Rectal smooth muscle tissue (tissue), 1 donor: ENCODE measurements around the gene PCSK1.
A peak's percentile ranks its signal among the peaks of the same experiment; 100 is the strongest.

ENCODE experiments used
- H3K27ac ChIP-seq: one replicate; pipeline ENCODE4 v1.7.0; 2013; ENCODE audit warnings: low read depth, low read length, inconsistent platforms
- H3K27me3 ChIP-seq: one replicate; pipeline ENCODE4 v1.7.0; 2013; ENCODE audit warnings: low read length; ENCODE audit not compliant: control insufficient read depth, insufficient read depth
- H3K36me3 ChIP-seq: one replicate; pipeline ENCODE4 v1.7.0; 2013; ENCODE audit warnings: low read length; ENCODE audit not compliant: control insufficient read depth, insufficient read depth
- H3K4me1 ChIP-seq: one replicate; pipeline ENCODE4 v1.7.0; 2013; ENCODE audit warnings: low read length; ENCODE audit not compliant: control insufficient read depth, insufficient read depth
- H3K4me3 ChIP-seq: one replicate; pipeline ENCODE4 v1.7.0; 2013; ENCODE audit warnings: low read length
- H3K9ac ChIP-seq: one replicate; pipeline ENCODE4 v1.7.0; 2013; ENCODE audit warnings: low read length

The PCSK1 gene

DNA sequence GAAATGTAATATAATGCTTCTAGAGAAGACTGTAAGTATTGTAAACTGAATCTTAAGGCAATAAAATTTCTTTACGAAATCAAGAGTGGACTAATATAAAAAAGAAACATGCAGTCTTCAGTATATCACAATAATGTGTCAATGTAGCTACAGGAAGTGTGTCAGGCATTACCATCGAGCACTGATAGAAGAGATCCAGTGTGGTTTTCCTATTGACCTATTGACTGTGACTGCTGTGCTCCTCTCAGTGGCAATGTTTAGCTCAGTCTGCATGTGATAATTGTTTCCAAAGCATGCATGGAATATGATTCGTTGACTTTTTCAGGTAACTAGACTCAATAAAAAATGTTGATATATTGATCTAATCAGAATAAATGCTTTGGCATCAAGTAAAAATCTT is 20.3 kb upstream of the PCSK1 start:
- no peaks in the 10 kb centered on the region for H3K36me3 ChIP-seq
- no peak overlapping the region for H3K27ac ChIP-seq
- no peaks in the 10 kb centered on the region for H3K27me3 ChIP-seq
- no peak overlapping the region for H3K9ac ChIP-seq
- H3K4me3 ChIP-seq: no peak overlapping the region
- no peaks in the 10 kb centered on the region for H3K4me1 ChIP-seq

DNA sequence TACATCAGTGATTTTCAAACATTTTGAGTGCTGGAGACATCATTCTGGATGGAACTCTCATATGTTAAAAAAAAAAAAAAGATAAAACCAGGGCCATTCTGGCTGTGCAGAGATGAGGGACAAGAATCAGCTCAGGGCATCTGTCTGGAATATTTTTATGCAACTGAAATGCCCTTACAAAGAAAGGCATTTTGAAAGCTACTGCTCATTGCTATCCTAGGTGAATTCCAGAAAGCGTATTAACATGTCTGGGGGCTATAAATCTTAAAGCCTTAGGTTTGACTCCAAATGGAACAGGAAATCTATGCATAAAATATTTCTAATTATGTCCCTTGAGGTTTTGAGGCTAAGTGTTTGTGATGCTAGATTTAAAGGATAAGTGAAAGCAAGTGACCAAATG is 14.9 kb upstream of the PCSK1 start:
- H3K36me3 ChIP-seq: no peaks in the 10 kb centered on the region
- H3K9ac ChIP-seq: no peak overlapping the region
- no peak overlapping the region for H3K27ac ChIP-seq
- no peaks in the 10 kb centered on the region for H3K4me1 ChIP-seq
- no peak overlapping the region for H3K4me3 ChIP-seq
- no peaks in the 10 kb centered on the region for H3K27me3 ChIP-seq

DNA sequence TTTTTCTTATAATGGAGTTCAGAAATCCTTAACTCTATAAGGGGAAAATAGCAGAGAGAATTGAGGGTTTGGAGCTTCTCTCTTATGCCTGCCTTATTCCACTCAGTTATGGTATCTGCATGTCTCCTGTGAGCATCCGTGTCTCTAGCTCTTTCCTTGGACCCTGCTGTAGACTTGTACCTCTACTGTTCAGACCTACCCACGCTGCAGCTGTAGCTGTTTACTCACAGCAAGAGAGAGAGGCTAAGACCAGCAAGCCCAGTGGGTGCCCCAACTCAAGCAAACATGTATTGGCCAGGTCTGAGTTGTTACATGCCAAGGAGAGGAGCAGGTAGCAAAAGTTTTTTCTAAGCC is 7.1 kb upstream of the PCSK1 start:
- Histone ChIP-seq H3K4me3 (no peak overlapping the region), H3K27ac (no peak overlapping the region), H3K4me1 (no peaks in the 10 kb centered on the region), H3K36me3 (no peaks in the 10 kb centered on the region), H3K27me3 (no peaks in the 10 kb centered on the region), H3K9ac (no peak overlapping the region)

DNA sequence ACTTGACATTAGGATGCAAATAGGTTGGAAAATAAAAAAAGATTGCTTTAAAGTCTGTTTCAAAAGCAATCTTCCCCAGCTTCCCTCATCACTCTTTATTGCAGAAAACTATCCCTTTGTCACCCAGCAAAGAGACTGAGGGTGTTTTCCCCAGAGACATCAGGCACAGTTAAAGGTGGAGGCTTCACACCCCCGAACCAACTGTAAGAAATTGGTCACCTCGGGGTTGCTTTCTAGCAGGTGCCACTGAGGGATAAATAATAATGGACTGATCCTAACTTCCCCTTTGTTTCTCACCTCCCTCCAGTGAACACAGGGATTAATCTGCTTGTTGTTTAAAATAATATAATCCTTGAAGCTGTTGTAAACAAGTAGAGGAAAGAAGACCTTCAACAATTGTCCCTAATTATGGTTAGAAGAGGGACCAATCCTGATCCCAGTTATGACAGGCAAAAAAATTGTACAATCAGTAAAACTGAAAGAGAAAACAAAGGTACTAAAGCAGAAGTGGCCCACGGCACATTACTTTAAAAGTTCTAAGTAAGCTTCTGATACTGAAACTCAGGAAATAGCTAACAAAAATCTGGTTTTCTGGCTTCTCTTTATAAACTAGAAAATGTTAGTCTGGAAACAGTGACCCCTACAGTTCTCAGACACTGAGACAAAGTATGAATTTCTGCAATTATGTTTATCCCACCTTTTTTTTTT is 6.6 kb upstream of the PCSK1 start:
- H3K4me3 ChIP-seq: no peak overlapping the region
- H3K27me3 ChIP-seq: no peaks in the 10 kb centered on the region
- H3K4me1 ChIP-seq: no peaks in the 10 kb centered on the region
- no peak overlapping the region for H3K9ac ChIP-seq
- no peaks in the 10 kb centered on the region for H3K36me3 ChIP-seq
- no peak overlapping the region for H3K27ac ChIP-seq

DNA sequence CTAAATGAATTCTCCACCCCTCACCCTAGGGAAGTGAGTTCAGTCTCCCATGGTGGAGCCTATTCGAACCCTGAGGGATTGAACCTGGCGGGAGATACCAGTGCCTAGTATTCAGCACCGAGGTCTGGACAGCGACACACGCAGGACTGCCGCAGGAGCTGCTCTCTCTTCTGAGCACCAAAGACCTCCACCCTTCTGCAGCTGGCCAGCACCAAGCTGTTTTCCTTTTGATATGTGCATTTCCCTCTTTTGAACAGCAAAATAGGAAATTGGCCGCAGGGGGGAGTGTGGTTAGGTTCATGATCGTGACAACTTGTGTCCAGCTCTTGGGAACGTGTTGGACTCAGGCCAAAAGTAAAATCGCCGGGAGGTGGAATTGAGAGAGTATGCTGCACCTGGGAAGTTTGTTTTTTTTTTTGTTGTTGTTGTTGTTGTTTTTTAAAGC is 1.2 kb upstream of the PCSK1 start:
- no peaks in the 10 kb centered on the region for H3K4me1 ChIP-seq
- no peak overlapping the region for H3K4me3 ChIP-seq
- peaks cover 10% of the 10 kb centered on the region for H3K27me3 ChIP-seq
- H3K36me3 ChIP-seq: no peaks in the 10 kb centered on the region
- H3K9ac ChIP-seq: no peak overlapping the region
- no peak overlapping the region for H3K27ac ChIP-seq

DNA sequence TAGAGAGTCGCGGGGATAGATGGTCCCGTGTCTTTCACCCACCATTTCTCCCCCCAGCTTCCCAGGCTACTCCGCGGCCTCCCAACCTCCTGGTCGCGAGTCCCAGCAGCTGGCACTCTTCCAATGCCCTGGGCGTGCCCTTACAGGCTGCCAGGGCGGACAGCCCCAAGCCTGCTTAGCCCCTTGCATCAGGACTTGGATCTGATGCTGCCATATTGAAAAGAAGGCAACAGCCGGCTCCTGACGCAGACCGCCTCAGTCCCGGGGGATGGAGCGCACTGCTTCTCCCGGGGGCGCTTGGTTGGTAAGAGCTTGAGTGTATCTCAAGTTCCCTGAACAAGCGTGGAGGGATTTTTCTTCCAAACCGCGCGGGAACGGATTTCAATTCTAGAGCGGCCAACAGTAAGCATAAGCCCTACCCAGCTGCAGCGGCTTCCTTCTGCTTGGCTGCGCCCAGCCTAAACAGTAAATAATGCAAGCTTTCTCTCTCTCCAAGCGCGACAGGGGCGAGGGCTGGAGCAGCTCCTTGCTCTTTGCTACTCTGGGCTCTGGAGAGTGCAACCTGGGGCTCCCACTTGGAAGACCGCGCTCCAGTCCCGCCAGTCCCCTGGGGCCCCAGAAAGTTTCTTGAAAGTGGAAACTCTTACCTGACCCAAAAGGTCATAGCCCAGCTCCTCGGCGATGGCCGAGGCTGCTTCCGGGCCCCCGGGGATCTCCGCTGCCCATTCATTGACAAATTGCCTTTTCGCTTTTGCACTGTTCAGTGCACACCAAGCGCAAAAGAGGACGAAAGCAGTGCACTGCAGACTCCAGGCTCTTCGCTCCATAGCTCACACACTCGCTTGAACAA is 607 bp downstream of the PCSK1 start:
- Histone ChIP-seq H3K4me1 (no peaks in the 10 kb centered on the region), H3K9ac (no peak overlapping the region), H3K27me3 (peaks cover 10% of the 10 kb centered on the region), H3K4me3 (peak overlapping the region; percentile 9), H3K27ac (no peak overlapping the region), H3K36me3 (no peaks in the 10 kb centered on the region)

DNA sequence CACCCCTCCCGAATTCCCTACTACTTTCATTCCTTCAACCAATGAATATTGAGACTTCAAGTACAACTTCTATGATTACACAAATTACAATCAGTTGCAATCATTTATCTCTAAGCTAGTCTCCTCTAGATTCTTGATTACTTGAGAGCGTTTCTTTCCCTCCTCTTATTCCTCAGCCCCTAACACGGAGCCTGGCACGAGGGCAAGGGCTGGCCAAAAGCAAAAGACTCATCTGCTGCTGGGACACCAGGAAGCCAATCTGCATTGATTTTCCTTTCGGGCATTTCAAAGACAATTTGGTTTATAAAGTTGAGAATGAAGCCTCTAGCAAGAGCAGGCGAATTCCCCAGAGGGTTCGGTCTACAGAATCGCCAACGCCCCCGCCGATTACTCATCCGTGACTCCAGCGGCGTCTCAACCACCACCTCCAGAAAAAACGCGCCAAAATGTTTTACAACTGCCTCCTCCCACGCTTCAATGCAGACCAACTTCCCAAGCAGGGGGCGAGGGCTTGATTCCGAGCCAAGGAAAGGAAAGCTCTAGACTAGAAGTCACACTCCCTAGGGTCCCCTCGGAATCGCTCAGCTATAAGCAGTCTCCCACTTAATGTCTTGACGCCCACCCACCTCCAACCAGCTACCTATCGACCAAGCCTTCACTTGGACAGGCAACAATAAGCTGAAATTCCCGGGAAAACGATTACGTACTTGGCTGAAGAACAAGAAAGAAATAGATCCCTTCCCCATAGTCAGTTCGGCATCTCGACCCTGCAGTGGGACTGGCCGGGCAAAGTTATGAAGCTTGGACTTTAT is 1.5 kb downstream of the PCSK1 start:
- Histone ChIP-seq H3K9ac (no peak overlapping the region), H3K27me3 (peaks cover 10% of the 10 kb centered on the region), H3K36me3 (no peaks in the 10 kb centered on the region), H3K27ac (no peak overlapping the region), H3K4me3 (peak overlapping the region; percentile 9), H3K4me1 (no peaks in the 10 kb centered on the region)

DNA sequence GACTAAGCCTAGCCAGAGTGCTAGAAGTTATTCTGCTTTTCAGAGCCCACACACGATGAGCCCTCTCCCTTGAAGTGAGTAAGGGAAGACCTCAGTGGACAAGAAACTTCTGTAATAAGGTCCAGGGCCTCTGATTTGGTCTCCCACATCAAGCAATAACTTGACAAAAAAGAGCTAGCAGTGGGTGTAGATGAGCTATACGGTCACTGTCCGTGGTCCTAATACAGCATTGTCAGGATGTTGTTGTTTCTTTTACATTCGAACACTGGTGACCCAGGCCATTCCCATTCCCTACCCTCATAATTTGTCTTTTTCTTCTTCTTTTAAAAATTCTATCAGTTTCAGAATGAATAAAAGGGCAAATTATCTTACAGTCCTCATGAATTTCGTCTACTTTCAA is 5.2 kb downstream of the PCSK1 start:
- Histone ChIP-seq H3K27me3 (peaks cover 7% of the 10 kb centered on the region), H3K4me1 (no peaks in the 10 kb centered on the region), H3K4me3 (no peak overlapping the region)

DNA sequence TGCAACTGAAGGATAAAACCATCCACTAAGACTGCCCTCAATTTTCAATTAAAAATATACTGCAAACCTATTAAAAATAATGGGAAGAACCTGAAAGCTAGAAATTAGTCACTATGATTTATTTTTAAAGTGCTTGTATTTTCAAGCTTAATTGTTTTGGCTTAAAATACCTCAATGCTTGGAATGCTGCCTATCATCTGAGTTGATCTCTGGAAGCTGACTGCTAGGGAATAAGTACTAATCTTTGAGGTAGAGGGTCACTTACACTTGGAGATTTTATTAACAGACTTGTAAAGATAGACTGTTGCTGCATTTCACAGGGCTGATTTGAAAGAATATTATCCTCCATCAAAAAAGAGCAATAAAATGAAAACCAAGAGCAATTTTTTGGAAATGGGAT is 6.2 kb downstream of the PCSK1 start:
- Histone ChIP-seq H3K27ac (no peak overlapping the region), H3K27me3 (peaks cover 3% of the 10 kb centered on the region), H3K9ac (no peak overlapping the region), H3K4me3 (no peak overlapping the region), H3K4me1 (no peaks in the 10 kb centered on the region), H3K36me3 (no peaks in the 10 kb centered on the region)

More for the DNA sequence above, 5.2 kb downstream of the PCSK1 start:
- Histone ChIP-seq H3K36me3 (no peaks in the 10 kb centered on the region), H3K27ac (no peak overlapping the region), H3K9ac (no peak overlapping the region)

DNA sequence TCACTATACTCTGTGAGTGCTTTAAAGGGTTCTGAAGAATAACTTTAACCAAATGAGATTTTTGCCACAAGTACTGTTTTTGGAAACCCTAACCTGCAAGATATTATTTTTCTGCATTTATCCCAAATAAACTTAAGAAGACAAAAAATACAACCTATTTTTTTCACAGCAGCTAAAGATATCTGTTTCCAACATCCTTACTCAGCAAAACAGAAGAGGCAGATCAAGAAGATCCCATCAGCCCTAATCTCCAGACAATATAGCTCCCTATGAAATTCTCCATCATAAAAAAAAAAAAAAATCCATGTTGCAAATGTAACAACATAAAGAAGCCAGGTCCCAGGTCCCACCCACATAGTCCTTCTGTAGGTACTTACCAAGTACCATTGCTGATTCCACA is 7.6 kb downstream of the PCSK1 start:
- Histone ChIP-seq H3K9ac (no peak overlapping the region), H3K27ac (no peak overlapping the region), H3K4me1 (no peaks in the 10 kb centered on the region), H3K27me3 (peaks cover 2% of the 10 kb centered on the region), H3K36me3 (no peaks in the 10 kb centered on the region), H3K4me3 (no peak overlapping the region)

DNA sequence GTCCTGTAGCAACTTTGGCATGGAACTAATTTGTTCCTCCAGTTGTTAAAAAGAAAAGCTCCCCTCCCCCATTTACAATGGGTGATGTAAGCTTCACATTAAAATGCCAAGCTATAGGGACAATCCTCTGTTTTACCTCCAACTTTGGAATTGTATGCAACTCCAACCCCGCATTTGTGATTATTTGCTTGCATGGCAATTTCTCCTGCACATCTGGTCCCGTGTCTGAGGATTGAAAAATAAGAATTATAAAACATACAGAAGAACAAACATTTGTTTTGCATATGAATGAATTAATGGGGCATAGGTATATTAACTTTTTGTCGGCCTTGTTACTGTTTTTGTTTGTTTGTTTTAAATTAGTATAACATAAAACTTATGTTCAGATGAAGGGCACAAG is 17.2 kb downstream of the PCSK1 start:
- no peak overlapping the region for H3K9ac ChIP-seq
- H3K27me3 ChIP-seq: no peaks in the 10 kb centered on the region
- H3K4me3 ChIP-seq: no peak overlapping the region
- H3K27ac ChIP-seq: no peak overlapping the region
- H3K36me3 ChIP-seq: no peaks in the 10 kb centered on the region
- no peaks in the 10 kb centered on the region for H3K4me1 ChIP-seq

DNA sequence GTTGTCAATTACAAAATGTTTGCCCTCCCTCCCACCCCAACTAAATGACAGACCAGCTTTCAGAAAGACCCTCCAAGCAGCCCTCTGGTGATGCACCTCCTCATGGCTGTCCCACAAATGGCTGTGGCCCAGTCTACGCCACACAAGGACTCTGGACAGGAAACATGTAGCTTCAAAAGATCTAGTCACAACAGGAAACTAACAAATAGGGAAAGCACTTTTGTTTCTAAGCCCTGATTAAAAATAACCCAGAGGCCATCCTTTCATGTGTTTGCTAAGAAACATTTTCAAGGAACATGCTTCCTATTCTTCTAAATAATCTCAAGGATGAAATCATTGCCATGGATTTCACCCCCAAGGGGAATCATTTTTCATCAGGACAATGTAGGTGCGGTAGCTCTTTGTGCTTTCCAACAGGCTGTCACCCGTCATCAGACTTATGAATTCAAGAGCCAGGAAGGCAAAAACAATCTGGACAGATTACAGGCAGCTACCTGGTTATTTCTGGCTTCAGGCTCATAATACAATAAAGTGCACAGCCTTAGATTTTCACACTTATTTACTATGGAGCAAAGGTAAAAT is 20.1 kb downstream of the PCSK1 start:
- H3K9ac ChIP-seq: no peak overlapping the region
- no peaks in the 10 kb centered on the region for H3K27me3 ChIP-seq
- H3K27ac ChIP-seq: no peak overlapping the region
- H3K4me1 ChIP-seq: no peaks in the 10 kb centered on the region
- H3K36me3 ChIP-seq: no peaks in the 10 kb centered on the region
- H3K4me3 ChIP-seq: no peak overlapping the region
